ENCODE measurements around the gene ERFL. TPM values are rescaled to one million over a fixed set of nuclear protein-coding genes. Genes with fewer than 3 reads are reported as not detected.

Gene ERFL
- total RNA-seq, 6 experiments from 2014 or later, result 0.09 to 0.17 (median 0.12) TPM; not detected in 2

DNA sequence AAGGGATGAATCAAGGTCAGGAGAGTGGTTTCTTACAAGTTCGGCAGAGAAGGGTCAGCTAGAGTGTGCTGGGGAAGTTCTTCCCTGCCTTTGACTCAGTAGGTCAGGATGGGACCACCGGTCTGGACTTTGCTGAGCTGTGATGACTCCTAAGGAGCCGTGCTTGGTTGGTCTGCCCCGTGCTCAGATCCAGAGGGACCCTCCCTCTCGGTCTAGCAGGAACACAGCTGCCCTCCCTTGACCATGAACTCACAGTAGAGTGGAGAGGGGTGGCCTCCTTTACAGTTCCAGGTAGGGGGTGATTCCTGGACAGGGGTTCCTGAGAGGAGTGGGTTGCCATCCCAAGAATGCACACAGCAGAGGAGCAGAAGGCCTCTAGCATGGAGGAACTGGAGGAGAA lies 63.9 kb downstream of the ERFL start:
- H3K9me3 Mint-ChIP-seq, result no peaks in the 10 kb centered on the region
- peaks cover 20% of the 10 kb centered on the region for H3K27me3 Mint-ChIP-seq (ENCODE audit: insufficient read depth)
- H3K27ac Mint-ChIP-seq, result peak overlapping the region; percentile 74
- no peak for DNase-seq
- H3K4me3 Mint-ChIP-seq, result peak overlapping the region; percentile 72
- H3K4me1 Mint-ChIP-seq (ENCODE audit: low read depth), result peaks cover 48% of the 10 kb centered on the region
- H3K36me3 Mint-ChIP-seq (ENCODE audit: low read depth), result peaks cover 63% of the 10 kb centered on the region
- TF ChIP-seq, protein P1, sequence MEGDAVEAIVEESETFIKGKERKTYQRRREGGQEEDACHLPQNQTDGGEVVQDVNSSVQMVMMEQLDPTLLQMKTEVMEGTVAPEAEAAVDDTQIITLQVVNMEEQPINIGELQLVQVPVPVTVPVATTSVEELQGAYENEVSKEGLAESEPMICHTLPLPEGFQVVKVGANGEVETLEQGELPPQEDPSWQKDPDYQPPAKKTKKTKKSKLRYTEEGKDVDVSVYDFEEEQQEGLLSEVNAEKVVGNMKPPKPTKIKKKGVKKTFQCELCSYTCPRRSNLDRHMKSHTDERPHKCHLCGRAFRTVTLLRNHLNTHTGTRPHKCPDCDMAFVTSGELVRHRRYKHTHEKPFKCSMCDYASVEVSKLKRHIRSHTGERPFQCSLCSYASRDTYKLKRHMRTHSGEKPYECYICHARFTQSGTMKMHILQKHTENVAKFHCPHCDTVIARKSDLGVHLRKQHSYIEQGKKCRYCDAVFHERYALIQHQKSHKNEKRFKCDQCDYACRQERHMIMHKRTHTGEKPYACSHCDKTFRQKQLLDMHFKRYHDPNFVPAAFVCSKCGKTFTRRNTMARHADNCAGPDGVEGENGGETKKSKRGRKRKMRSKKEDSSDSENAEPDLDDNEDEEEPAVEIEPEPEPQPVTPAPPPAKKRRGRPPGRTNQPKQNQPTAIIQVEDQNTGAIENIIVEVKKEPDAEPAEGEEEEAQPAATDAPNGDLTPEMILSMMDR (IDR thresholded peaks at IDR 0.05), result no peak

DNA sequence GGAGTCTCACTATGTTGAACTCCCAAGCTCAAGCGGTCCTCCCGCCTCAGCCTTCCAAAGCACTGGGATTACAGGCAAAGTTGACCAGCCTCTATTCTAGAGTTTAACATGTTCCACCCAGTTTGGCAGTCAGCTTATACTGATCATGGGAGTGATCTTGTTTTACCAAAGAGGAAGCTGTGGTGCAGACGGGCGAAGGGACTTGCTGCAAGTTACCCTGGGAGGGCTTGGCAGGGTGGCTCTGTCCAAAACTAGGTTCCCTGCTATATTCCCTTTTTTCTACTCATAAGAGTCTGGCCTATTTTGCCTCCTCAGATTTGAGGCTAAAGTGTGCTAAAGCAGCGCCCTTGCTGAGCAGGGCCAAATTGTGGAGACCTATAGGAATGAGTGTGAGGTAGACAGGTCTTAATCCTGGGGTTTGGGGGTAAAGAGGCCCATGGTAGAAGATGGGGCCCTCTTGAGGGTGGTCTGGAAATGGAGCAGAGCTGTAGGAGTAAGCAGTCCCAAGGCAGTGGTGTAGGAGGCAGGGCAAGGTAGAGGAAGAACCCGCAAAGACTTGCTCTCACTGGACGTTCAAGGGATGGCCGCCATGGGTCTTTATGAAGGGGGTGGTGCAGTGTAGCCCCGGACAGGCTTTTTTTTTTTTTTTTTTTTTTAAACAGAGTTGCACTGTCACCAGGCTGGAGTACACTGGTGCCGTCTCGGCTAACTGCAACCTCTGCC lies 64.9 kb downstream of the ERFL start:
- peaks cover 20% of the 10 kb centered on the region for H3K27me3 Mint-ChIP-seq (ENCODE audit: insufficient read depth)
- DNase-seq, result no peak
- H3K27ac Mint-ChIP-seq, result peak overlapping the region; percentile 74
- H3K9me3 Mint-ChIP-seq, result no peaks in the 10 kb centered on the region
- peak overlapping the region; percentile 99 for H3K4me3 Mint-ChIP-seq
- peaks cover 53% of the 10 kb centered on the region for H3K4me1 Mint-ChIP-seq (ENCODE audit: low read depth)
- peaks cover 55% of the 10 kb centered on the region for H3K36me3 Mint-ChIP-seq (ENCODE audit: low read depth)
- TF ChIP-seq, protein P1 (IDR thresholded peaks at IDR 0.05), result no peak

DNA sequence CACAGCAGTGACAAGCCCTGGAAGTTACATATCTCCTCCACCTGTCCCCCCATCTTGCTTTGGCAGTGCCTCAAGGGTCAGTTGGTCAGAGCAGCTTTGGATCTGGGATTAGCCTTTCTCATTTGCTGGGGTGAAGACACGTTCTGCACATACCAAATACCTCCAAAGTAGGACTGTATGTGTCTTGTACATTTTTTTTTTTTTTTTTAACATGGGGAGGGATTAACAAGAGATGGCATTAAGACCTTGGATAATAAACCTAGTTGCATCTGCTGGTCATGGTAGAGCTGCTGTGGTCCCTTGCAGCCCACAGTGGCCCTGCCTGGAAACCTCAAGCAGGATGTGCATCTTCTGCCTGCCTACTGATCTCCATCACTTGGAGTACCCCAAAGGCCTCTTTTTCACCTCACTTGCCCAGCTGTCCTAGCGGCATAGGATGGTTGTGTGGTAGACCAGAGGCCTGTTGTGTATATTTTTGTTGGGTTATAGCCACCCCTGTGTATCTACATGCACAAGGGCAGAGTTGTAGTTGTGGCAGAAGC lies 65.7 kb downstream of the ERFL start:
- H3K36me3 Mint-ChIP-seq (ENCODE audit: low read depth), result peaks cover 48% of the 10 kb centered on the region
- TF ChIP-seq, protein P1 (IDR thresholded peaks at IDR 0.05), result no peak
- H3K4me1 Mint-ChIP-seq (ENCODE audit: low read depth), result peaks cover 44% of the 10 kb centered on the region
- peak overlapping the region; percentile 62 for H3K27ac Mint-ChIP-seq
- H3K27me3 Mint-ChIP-seq (ENCODE audit: insufficient read depth), result peaks cover 15% of the 10 kb centered on the region
- H3K9me3 Mint-ChIP-seq, result no peaks in the 10 kb centered on the region
- peak overlapping the region; percentile 99 for H3K4me3 Mint-ChIP-seq
- no peak for DNase-seq

DNA sequence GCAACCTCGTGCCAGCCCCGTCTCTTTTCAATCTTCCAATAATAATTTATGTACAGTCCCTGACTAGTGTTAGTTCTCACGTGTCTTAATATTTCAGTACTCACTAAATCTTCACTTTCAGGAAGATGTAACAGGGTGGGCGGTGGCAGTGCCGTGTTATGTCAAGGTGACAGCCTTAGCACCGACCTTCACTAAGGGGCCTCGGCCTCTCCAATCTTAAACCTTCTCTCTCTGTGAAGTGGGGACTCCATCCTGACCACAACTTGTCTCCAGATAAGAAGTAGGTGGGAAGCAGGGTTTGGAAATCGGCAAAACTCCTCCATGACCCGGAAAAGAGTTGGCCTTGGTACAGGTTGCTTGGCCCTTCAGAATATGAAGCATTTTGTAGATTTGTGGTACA lies 66.4 kb downstream of the ERFL start:
- peaks cover 17% of the 10 kb centered on the region for H3K27me3 Mint-ChIP-seq (ENCODE audit: insufficient read depth)
- no peak for DNase-seq
- peak overlapping the region; percentile 96 for H3K27ac Mint-ChIP-seq
- TF ChIP-seq, protein P1 (IDR thresholded peaks at IDR 0.05), result no peak
- peaks cover 44% of the 10 kb centered on the region for H3K4me1 Mint-ChIP-seq (ENCODE audit: low read depth)
- H3K9me3 Mint-ChIP-seq, result no peaks in the 10 kb centered on the region
- H3K36me3 Mint-ChIP-seq (ENCODE audit: low read depth), result peaks cover 48% of the 10 kb centered on the region
- peak overlapping the region; percentile 99 for H3K4me3 Mint-ChIP-seq

DNA sequence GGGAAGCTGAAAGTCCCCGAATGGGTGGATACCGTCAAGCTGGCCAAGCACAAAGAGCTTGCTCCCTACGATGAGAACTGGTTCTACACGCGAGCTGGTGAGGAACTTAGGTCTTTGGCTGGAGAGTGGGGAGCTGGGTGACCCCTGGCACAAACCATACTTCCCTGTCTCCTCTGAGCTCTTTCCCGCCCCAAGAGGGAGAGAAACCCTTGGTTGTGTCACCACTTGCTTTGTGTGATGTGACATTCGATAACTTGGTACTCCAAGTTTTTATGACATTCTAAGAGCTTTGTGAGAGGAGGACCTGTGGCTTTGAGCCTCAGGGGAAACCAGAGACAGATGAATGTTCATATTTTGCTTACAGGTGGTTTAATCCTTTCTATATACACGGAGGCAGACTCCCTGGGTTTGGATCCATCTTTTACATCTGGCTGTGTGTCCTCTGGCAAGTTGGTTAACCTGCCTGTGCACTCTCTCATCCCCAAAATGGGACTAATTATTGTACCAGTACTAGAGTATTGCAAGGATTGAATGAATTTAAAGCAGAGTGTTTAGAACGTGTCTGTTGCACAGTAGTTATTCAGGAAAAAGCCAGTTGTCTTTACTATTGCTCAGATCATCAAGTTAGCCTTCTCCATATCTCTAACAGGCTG lies 67.0 kb downstream of the ERFL start:
- Mint-ChIP-seq H3K27ac (peak overlapping the region; percentile 96), H3K9me3 (no peaks in the 10 kb centered on the region), H3K36me3 (ENCODE audit: low read depth) (peaks cover 46% of the 10 kb centered on the region), H3K4me3 (peak overlapping the region; percentile 99), H3K27me3 (ENCODE audit: insufficient read depth) (peaks cover 17% of the 10 kb centered on the region), H3K4me1 (ENCODE audit: low read depth) (peaks cover 44% of the 10 kb centered on the region)
- DNase-seq, result no peak
- TF ChIP-seq, protein P1 (IDR thresholded peaks at IDR 0.05), result no peak

Measured in HFFc6 (cell line).